HuH-7.5 (cell line): ENCODE measurements around the gene AMHR2.

Experiments used
- DNase-seq: peaks from one replicate; pipeline ENCODE4 v3.0.0; 2011; ENCODE audit warnings: low spot score

AMHR2 gene

GRCh38 chr12:53480491-53481442 is 57.1 kb downstream of the AMHR2 start:
- DNase-seq: no peak
